Measurements from ENCODE around the gene LTBP3.

The LTBP3 gene

DNA sequence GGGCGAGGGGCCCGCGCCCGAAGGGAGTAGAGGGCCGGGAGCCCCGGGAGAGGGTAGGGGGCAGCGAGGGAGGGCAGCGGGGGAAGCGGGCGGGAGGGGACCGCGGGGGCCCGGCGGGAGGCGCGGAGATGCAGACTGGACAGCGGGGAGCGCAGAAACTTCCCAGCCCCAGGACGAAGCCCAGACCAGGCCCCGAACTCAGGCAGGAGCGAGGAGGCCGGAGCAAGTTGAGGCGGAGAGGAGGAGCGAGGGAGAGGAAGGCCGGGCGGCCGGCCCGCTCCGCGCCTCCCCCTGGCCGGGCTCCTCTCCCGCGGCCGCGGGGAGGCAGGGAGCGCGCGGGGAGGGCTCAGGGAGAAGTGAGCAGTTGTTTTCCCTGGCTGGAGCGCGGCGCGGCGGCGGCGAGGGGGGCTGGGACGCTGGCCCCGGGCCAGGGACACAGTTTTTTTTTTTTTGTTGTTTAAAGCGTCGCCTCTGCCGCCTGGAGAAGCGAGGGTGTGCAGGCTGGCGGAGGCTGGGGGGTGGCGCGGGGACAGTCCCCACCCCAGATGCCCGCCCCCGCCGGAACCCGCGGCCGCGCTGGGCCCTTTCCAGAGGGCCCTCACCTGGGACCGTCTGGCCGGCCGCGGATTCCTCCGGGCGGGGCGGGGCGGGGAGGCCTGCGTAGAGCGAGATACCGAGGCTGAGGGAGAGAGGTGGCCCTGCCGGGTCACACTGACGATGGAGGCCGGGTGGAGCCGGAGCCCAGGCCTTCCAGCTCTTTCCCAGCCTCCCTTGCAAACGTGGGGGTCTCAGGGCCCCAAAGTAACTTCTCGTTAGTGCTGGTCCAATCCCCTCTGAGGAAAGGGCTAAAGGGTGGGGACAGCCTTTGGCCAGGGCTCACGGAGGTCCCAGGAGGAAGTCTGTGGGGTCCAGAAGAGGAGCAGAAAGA is at the start of gene LTBP3:
Gene LTBP3 (minus strand): TSS at position 358 of the 928 bp plus-strand sequence. CDS start 400 bp downstream, outside the sequence.
- peak; percentile 84 for DNase-seq (ENCODE audit: low spot score)

DNA sequence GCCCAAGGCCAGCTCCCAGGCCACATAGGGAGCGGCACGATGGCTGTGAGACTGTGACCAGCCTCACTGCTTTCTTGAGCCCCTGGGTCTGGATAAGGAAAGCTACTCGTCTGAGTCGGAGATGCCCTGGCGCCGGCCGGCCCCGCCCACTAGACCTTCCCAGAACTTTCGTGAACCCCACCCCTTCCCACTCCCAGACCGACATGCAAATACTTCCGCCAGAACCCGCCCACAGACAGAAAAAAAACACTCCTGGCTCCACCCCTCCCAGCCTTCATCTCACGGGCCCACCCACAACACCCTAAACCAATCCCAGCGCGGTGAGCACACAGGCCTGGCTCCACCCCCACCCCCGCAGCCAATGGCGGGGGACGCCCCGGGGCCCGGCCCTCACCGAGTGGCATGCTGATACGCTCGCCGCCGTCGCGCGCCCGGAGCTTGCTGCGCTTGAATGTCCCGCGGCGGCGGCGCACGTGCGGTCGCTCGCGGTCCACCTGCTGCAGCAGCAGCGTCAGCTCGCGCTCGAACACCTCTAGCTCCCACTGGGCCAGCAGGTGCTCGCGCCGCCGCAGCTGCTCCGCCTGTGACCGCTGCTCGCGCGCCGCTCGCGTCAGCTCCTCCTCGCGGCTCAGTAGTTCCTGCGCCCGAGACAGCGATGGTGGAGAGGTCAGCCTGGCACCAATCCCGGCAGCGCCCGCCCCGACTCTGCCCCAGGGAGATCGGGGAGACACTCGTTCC is 48.9 kb upstream of the LTBP3 start:
- DNase-seq (ENCODE audit: low spot score): peak; percentile 86

DNA sequence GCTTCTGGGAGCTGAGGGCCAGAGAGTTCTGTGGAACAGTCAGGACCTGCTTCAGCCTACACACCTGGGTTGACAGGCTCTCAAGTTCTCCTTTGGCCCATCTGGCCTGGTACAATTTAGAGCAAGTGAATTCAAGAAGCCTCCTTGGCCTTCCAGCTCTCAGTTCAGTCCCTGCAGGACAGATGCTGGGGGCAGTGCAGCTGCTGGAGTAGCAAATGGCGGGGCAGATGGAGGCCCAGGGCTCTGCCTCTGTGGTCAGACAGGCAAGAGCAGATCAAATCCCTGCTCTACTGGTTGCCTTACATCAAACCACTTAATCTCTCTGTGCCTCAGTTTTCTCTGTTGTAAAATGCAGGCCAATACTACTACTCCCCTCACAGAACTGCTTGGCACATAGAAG is 46.1 kb upstream of the LTBP3 start:
- no peak for DNase-seq (ENCODE audit: low spot score)

DNA sequence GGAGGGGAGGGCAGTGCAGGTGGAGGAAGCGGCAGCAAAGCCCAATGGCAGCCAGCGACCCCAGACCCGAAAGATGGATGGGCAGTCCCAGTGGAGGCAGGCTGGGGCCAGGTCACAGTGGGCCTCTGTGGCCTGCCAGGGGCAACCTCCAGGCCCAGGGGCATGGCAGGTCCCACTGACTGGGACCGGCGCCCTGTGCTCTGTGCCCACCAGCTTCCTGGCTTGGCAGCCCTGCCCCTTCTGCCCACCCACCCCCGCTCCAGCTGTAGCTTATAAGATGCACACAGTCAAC is 41.7 kb upstream of the LTBP3 start:
- DNase-seq (ENCODE audit: low spot score): no peak

DNA sequence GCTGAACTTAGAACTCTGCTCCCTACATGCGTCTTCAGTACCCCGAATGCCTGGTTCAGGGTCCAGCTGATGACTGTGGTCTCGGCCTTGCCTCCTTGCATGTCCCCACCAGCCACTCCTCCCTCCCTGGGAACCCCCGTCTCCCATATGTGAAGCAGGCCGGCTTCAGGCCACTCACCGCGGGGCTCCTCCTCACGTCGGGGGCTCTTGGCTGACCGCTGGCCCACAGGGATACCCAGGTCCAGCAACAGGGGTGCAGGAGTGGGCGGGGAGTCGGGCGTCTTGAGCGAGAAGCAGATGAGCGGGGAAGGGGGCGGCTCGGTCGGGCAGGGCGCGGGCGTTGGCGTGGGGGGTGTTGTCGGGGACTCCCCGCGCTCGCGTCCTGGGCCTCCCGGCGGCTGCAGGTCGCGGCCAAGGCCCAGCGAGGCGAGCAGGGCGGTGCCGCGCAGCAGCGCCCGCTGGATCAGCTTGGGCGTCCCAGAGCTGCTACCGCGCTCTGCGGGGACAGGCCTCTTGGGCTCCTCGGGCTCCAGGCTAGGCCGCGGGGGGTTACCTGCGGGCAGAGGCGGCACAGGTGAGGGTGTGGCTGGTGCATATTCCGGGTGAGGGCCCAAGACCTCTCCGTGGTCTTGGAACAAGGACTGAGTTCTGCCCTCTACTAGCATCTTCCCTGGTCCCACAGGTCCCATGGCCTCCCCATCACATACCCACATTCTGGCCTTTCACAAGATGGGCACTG is 41.2 kb upstream of the LTBP3 start:
- no peak for DNase-seq (ENCODE audit: low spot score)

DNA sequence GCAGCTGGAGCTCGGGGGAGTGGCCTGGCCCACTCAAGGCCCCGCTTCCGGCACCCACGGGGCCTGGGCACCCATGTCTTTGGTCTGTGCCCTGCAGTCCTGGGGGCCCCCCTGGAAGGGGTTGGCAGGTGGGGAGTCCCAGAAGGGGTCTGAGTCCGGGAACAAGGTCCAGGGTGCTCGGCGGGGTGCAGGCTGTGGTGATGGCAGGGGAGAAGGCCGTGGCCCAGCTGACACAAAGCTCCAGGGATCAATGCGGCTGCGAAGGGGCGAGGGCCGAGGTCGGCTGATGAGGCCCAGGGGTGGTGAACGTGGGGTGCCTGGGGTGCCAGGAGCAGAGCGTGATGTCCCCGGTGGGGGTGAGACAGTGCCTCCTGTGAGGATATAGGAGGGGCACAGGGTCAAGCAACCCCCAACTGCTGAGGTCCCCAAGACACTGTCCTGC is 40.1 kb upstream of the LTBP3 start:
- no peak for DNase-seq (ENCODE audit: low spot score)

DNA sequence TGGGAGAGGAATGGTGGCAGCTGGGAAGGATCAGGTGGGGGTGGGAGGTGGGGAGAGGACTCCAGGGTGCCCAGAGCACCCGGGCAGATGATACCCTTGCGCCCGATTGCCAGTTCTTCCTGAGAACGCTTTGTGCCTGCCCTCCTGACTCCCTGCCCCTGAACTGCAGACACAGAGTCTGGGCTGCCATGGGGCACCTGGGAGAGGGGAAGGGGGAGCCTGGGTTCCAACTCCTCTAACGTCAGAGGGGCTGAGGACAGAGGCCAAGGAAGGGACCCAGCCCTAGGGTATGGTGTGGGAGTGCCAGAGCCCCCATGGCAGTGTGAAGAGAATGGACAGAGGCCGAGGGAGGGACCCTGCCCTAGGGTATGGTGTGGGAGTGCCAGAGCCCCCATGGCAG is 38.4 kb upstream of the LTBP3 start:
- DNase-seq (ENCODE audit: low spot score): no peak

DNA sequence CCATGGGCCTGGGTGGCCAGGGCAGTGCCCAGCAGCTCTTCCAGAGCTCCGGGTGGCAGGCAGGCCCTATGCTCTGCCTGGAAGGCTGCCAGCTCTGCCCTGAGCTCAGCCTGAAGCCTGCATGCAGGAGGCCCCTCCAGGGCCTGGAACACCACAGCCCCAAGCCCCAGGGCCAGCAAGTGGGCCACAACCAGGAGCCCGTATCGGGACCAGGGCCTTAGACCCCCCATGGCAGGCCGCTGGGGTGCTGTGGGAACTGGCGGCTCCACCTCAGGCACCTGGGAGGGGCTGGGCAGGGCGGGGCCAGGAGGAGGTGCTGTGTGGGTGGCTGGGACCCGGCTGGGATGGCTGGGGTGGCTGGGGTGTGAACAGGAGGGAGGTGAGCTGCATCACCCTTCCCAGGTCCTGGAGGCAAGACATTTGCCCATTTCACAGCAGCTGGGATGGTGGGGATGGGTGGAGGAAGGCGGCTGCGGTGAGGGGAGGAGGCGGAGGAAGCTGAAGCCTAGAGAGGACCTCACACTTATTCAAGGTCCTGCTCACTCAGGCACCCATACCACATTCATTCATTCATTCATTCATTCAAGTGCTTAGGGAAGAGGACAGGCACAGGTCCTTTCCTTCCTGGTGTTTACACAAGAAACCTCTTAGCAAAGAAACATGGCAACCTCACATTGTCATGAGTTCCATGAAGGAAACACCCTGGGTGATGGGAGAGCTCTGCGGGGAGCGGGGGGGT is 37.6 kb upstream of the LTBP3 start, which contains the start of gene KCNK7:
Gene KCNK7 (minus strand): TSS at position 258 of the 739 bp plus-strand sequence. CDS start 28 bp downstream, at position 230.
- no peak for DNase-seq (ENCODE audit: low spot score)

DNA sequence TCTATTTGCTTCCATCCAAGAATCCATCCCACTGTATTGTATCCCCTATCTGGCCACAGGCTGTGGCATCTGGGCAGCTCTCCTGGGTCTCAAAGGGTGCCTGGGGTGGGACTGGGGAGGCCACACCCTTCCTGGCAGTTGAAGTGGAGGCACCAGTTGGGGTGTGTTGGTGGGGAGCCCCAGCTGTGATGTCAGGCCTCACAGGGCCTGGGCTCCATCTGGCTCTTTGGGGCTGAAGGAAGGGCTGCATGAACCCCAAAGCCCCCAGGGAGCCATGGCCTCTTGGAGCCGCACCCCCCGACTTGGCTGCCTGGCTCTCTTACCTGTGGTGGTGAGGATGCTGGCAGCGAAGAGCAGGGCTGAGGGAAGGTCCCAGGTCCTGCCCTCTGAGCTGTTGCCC is 37.0 kb upstream of the LTBP3 start:
- DNase-seq (ENCODE audit: low spot score): no peak

DNA sequence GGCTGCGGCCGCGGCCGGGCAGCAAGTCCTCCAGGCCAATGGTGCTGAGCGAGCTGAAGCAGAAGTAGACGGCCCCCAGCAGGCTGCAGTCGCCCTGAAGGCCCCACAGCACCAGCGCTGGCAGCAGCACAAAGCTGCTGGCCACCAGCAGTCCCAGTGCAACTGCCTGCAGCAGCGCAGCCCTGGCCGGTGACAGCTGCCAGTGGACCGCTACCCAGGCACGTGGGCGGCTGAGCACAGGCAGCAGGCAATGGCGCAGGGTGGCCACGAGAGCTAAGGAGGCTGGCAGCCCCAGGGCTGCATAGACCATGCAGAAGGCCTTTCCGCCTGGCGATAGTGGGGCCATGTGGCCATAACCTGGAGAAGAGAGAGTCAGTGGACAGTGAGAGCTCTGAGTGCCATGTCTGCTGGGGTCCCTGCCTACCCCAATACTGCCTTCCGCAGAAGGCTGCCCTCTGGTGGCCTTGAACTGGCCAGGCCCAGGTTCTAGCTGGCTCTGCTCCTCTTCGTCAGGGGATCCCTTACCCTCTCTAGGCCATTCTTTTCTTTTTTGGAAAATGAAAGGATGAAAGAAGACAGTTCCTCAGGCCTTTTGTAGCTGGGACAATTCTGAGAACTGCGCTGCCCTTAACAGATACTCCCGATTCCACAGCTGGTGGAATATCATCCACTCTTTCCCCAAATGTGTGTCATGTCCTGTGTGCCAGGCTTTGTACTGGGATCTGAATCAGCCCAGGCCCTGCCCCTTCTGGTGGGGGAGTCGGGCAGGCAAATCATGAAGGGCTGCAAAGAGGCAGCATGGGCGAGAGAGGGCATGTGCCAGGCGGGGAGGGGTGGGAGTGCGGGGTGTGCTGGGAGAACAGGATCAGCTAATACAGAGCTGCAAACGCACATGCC is 35.6 kb upstream of the LTBP3 start:
- DNase-seq (ENCODE audit: low spot score): no peak

DNA sequence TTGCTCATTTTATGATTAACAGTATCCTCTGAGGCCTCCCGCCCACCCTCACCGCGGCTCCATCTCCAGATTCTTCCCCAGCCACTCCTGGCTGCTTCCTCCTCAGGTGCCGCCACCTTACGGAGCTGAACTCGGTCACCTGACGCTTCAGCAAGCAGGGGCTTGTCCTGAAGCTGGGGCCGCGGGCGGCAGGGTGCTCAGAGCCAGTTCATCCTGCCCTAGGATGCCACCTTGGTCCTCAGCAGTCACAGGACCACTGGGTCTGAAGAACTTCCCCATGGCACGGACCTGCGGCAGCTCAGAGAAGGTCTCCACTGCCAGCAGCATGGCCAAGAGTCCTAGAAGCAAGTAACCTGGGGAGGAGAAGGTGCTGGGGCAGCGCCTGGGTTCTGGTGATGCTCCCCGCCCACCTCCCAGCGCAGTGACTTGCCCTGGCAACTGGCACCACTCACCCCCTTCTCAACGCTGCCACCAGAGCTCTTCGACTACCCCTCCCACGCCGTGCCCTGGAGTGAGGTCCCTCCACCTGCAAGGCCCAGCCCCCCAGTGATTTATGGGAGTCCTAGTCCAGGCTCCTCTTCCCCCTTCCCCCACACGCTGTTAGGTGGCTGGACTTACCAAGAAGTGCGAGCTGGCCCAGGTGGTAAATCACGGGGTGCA is 34.8 kb upstream of the LTBP3 start:
- no peak for DNase-seq (ENCODE audit: low spot score)

DNA sequence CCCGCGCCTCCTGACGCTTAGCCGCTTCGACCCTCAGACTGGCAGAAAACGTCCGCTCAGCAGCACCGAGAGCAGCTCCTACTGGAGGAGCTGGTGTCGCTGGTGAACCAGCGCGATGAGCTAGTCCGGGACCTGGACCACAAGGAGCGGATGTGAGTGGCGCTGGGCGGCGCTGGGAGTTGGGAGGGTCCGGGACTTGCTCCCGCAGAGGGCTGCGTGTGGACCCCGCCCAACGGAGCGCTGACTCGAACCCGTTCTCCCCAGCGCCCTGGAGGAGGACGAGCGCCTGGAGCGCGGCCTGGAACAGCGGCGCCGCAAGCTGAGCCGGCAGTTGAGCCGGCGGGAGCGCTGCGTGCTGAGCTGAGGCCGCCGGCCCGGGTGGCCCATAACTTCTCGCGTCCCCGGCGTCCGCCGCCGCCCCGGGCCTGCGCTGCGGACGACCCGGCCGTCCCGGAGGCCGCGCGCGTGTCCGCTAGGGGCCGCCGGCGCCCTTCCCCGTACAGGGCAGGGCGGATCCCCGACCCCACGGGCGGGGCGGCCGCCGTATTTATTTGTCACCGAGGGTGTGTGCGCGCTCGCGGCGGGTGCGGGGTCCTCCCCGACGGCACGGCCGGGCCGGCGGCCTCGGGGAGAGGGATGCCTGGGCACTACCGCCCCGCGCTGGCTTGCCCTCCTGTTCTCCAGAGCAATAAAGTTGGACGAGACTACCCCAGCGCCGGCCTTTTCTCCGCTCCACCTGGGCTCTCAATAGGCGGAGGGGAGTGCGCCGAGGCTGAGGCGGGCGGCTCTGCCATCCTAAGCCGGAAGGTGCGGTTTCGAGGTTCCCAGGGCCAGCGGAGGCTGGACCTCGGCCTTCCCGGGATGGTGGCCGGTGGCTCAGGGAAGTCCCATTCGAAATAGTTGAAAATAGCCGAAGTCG is 34.0 kb upstream of the LTBP3 start:
- DNase-seq (ENCODE audit: low spot score): peak; percentile 73

DNA sequence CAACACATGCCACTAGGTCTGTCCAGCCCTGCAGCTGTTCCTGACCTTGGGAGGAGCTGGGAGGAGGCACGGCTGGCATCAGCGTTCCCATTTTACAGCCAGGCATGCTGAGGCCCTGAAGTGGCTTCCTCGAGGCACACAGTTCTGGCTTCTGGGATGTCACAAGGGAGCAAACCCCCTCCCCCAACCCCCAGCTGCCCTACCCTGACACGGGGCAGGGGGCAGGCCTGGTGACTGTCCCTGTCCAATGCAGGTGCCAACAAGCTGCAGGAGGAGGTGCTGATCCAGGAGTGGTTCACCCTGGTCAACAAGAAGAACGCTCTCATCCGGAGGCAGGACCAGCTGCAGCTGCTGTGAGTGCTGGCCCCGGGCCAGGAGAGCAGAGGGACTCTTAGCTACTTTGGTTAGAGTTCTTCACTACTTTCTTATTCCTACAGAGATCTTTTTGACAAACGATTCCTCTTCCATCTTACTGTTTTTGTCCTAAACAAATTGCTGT is 32.1 kb upstream of the LTBP3 start:
- DNase-seq (ENCODE audit: low spot score): no peak

DNA sequence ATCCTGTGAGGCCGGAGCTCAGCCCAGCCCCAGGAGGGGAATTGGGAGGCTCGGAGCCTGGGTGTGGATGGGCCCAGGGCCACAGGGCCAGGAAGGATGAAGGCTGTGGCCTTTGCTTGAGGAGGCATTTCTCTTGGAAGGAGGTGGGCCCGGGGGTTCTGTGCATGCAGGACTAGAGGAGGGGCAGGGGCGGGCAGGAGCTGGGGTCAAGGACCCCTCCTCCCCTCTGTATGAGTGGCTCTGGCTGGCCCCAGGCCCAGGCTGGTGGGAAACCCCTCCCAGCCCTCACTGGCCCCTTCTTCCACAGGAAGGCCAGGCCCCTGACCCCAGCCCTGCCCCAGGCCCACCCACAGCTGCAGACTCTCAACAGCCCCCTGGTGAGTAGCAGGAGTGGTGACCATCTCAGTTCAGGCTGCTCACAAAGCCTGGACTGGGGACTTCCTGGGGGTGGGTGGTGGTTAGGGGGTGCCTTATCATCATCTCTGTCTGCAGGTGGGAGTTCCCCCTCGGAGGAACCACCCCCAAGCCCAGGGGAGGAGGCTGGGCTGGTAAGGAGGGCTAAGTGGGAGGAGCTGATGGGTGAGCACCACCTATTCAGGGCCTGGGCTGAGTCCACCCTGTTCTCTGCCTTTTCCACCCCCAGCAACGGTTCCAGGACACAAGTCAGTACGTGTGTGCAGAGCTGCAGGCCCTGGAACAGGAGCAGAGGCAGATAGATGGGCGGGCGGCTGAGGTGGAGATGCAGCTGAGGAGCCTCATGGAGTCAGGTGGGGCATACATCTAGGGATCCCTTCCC is 31.5 kb upstream of the LTBP3 start:
- no peak for DNase-seq (ENCODE audit: low spot score)

DNA sequence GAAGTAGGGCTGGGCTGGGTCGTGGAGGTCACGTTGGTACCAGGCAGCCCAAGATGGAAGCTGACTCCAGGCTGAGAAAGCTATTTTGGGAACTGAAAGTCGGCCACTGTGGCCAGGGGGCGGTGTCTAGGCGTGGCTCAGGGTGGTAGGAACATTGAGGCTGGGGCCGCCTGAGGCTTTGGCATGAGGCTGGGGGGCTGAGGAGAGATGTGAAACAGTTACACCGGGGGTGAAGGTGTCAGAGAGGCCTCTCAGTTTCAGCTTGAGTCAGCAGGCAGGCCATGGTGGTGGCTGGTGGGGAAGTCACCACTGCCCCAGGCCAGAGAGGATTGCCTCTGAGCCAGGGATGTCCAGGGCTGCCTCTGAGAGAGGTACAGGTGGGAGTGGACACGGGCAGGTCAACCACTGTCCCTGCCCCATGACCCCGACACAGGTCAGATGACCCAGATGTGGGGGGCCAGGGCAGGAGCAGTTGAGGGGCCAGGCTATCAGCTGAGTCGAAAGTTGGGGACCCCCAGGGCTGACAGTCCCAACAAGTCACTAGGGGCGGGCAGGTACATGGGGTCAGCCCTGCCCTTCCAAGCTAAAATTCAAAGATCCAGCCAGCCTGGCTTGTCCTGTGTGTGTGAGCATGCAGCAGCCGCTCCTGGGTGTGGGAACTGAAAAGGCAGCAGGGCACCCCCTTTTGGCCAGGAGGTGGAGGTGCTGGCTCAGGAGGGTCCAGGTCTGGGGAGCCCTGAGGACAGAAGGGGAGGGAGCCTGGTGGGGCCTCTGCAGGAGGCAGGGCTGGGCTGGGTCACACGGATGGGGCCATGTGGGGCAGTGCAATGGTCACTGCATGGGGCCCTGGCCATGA is 30.3 kb upstream of the LTBP3 start:
- DNase-seq (ENCODE audit: low spot score): peak; percentile 60

DNA sequence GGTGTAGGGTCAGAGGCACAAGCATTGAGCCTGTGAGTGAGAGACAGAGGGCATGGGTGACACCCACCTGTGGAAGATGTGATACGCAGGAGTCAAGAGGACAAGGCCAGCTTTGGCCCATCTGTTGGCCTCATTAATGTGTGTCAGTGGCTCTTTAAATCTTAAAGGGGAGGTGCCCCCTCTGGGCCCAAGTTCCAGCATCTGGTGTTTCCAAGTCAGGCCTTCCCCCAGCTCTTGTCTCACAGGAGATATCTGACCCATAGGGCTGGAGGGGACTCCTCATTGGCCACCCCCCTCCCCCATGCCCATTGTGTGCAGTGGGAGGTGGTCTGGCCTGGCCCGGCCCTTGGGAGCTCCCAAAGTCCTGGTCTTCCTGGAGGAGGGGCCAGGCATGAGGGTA is 28.5 kb upstream of the LTBP3 start:
- DNase-seq (ENCODE audit: low spot score): no peak

DNA sequence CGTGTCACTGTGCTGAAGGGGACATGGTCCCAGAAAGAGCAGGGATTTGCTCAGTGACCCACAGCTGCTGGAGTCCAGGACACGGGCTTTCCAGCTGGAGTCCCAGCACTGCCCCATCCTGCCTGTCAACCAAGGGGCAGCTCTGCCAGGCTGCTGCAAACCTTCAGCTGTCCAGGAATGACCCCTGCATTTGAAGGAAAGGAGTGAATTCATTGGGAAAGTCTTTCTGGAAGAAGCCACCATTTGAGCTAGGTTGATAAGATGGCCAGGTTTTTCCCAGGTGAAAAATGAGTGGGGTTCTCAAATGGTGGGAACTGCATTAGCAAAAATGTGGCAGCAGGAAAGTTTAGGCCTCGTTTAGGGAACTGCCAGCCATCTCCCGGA is 28.1 kb upstream of the LTBP3 start:
- no peak for DNase-seq (ENCODE audit: low spot score)
